HL-60 (cell line): Measurements from ENCODE around the gene UNC5C.

ENCODE experiments used
- GABPA ChIP-seq: IDR thresholded peaks from 2 replicates; pipeline ENCODE4 v1.6.1; 2012; ENCODE audit warnings: low read depth
- POLR2AphosphoS5 ChIP-seq: IDR thresholded peaks from 2 replicates; pipeline ENCODE4 v1.6.1; 2012; ENCODE audit warnings: low read depth
- SPI1 ChIP-seq: IDR thresholded peaks from 2 replicates; pipeline ENCODE4 v1.6.1; 2012; ENCODE audit warnings: low read depth, mild to moderate bottlenecking, borderline replicate concordance
- TF ChIP-seq, protein P1 (sequence below): IDR thresholded peaks from one replicate; pipeline ENCODE4 v1.5.1; 2011; ENCODE audit warnings: low read length, control low read depth, inconsistent platforms; ENCODE audit not compliant: insufficient read depth
- TF ChIP-seq, protein P2 (sequence below): IDR thresholded peaks from 2 replicates; pipeline ENCODE4 v1.6.1; 2012; ENCODE audit warnings: low read depth; ENCODE audit not compliant: insufficient replicate concordance

DNA sequence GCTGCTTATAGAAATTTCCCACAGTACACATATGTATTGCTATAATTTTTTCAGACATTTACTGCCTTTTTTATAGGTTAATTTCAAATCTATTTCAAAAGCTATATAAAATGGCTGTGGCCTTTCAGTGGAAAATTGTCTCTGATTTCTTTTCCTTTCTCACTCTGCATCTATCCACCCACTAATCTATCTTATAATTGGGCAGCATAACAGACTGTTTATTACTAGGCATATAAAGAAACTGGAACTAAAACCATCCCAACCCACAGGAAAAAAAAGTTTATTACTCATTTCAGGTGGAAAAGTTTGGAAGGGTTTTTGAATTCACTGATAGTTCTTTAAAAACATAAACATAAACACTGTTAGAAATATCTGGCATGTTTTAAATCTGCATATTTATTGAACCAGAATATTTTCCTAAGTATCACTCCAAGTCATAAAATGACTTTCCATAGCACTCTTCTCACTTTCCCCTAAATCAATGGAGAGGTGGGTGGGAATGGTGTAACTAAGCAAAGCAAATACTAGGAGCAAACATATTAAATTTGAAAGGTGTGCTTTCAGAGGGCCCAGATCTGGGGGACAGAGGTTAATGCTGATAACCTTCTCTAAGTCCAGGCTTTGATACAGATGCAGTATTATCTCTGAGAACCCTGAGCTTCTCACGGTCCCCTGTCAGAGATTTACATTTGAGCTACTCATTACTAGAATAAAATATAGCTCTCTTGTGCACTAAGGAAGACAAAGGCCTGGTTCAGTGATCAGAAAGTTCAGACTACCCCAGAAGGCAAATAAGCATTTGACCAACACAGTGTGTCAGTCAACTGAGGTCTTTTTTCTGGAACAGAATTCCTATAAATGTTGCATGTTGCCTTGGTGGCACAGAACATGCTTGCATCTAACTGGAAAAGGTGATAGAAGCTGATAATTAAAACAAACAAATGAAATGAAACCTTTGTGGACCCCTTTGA lies 328.3 kb downstream of the UNC5C start:
- TF ChIP-seq, protein P1, sequence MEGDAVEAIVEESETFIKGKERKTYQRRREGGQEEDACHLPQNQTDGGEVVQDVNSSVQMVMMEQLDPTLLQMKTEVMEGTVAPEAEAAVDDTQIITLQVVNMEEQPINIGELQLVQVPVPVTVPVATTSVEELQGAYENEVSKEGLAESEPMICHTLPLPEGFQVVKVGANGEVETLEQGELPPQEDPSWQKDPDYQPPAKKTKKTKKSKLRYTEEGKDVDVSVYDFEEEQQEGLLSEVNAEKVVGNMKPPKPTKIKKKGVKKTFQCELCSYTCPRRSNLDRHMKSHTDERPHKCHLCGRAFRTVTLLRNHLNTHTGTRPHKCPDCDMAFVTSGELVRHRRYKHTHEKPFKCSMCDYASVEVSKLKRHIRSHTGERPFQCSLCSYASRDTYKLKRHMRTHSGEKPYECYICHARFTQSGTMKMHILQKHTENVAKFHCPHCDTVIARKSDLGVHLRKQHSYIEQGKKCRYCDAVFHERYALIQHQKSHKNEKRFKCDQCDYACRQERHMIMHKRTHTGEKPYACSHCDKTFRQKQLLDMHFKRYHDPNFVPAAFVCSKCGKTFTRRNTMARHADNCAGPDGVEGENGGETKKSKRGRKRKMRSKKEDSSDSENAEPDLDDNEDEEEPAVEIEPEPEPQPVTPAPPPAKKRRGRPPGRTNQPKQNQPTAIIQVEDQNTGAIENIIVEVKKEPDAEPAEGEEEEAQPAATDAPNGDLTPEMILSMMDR = no peak
- TF ChIP-seq POLR2AphosphoS5 (no peak), GABPA (no peak), SPI1 (no peak)
- TF ChIP-seq, protein P2, sequence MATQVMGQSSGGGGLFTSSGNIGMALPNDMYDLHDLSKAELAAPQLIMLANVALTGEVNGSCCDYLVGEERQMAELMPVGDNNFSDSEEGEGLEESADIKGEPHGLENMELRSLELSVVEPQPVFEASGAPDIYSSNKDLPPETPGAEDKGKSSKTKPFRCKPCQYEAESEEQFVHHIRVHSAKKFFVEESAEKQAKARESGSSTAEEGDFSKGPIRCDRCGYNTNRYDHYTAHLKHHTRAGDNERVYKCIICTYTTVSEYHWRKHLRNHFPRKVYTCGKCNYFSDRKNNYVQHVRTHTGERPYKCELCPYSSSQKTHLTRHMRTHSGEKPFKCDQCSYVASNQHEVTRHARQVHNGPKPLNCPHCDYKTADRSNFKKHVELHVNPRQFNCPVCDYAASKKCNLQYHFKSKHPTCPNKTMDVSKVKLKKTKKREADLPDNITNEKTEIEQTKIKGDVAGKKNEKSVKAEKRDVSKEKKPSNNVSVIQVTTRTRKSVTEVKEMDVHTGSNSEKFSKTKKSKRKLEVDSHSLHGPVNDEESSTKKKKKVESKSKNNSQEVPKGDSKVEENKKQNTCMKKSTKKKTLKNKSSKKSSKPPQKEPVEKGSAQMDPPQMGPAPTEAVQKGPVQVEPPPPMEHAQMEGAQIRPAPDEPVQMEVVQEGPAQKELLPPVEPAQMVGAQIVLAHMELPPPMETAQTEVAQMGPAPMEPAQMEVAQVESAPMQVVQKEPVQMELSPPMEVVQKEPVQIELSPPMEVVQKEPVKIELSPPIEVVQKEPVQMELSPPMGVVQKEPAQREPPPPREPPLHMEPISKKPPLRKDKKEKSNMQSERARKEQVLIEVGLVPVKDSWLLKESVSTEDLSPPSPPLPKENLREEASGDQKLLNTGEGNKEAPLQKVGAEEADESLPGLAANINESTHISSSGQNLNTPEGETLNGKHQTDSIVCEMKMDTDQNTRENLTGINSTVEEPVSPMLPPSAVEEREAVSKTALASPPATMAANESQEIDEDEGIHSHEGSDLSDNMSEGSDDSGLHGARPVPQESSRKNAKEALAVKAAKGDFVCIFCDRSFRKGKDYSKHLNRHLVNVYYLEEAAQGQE = no peak
